ENCODE data around the gene TWSG1.
"Not testable (repeated sequence)": the region's sequence is repeated elsewhere in the genome, so short reads cannot be mapped to it uniquely, and the experiment has no call there.

The TWSG1 gene

GRCh38 chr18:9421096-9421900, 86.7 kb downstream of the TWSG1 start:
- Mint-ChIP-seq H3K27ac (no peak overlapping the region), H3K9me3 (no peaks in the 10 kb centered on the region), H3K4me1 (no peaks in the 10 kb centered on the region), H3K36me3 (no peaks in the 10 kb centered on the region), H3K27me3 (no peaks in the 10 kb centered on the region), H3K4me3 (no peak overlapping the region)
- no peak for ATAC-seq

GRCh38 chr18:9421901-9422327, 87.3 kb downstream of the TWSG1 start:
- no peaks in the 10 kb centered on the region for H3K9me3 Mint-ChIP-seq
- H3K27ac Mint-ChIP-seq: no peak overlapping the region
- no peak overlapping the region for H3K4me3 Mint-ChIP-seq
- ATAC-seq: no peak
- no peaks in the 10 kb centered on the region for H3K4me1 Mint-ChIP-seq
- H3K36me3 Mint-ChIP-seq: no peaks in the 10 kb centered on the region
- H3K27me3 Mint-ChIP-seq: no peaks in the 10 kb centered on the region

GRCh38 chr18:9422816-9423519, 88.4 kb downstream of the TWSG1 start:
- Mint-ChIP-seq H3K36me3 (no peaks in the 10 kb centered on the region), H3K4me3 (no peak overlapping the region), H3K27me3 (no peaks in the 10 kb centered on the region), H3K4me1 (no peaks in the 10 kb centered on the region), H3K27ac (no peak overlapping the region), H3K9me3 (no peaks in the 10 kb centered on the region)
- no peak for ATAC-seq

DNA sequence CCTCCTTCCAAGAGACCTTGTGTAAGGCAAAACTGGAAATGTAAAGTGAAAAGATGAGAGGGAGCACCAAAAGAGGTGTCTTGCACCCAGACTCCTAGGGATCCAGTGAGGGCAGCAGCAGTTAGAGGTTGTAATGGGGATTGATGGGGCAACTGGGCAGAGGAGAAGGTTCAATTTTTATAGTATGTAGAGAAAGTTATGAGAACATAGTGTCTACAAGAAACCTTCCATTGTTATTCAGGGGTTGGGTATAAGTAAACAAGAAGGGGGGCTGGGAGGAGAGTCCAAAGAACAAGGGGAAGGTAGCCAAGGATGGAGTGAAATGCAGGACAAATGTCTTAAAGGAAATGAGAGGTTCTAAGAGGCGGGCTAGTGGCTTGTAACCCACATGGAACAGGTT, 89.1 kb downstream of the TWSG1 start:
- ATAC-seq, H3K36me3 Mint-ChIP-seq, H3K4me3 Mint-ChIP-seq, H3K4me1 Mint-ChIP-seq, H3K27me3 Mint-ChIP-seq, H3K9me3 Mint-ChIP-seq, H3K27ac Mint-ChIP-seq: not testable (repeated sequence)

- ATAC-seq, H3K36me3 Mint-ChIP-seq, H3K4me3 Mint-ChIP-seq, H3K27ac Mint-ChIP-seq, H3K27me3 Mint-ChIP-seq, H3K4me1 Mint-ChIP-seq, H3K9me3 Mint-ChIP-seq: not testable (repeated sequence)
Measured at GRCh38 chr18:9424235-9424634, 89.7 kb downstream of the TWSG1 start.

- H3K4me1 Mint-ChIP-seq: no peaks in the 10 kb centered on the region
- H3K27ac Mint-ChIP-seq: no peak overlapping the region
- ATAC-seq: no peak
- H3K36me3 Mint-ChIP-seq: no peaks in the 10 kb centered on the region
- H3K27me3 Mint-ChIP-seq: no peaks in the 10 kb centered on the region
- no peak overlapping the region for H3K4me3 Mint-ChIP-seq
- H3K9me3 Mint-ChIP-seq: no peaks in the 10 kb centered on the region
Measured at GRCh38 chr18:9426753-9427152, 92.2 kb downstream of the TWSG1 start.

- H3K4me3 Mint-ChIP-seq: no peak overlapping the region
- ATAC-seq: no peak
Measured at GRCh38 chr18:9428301-9428706, 93.7 kb downstream of the TWSG1 start.

DNA sequence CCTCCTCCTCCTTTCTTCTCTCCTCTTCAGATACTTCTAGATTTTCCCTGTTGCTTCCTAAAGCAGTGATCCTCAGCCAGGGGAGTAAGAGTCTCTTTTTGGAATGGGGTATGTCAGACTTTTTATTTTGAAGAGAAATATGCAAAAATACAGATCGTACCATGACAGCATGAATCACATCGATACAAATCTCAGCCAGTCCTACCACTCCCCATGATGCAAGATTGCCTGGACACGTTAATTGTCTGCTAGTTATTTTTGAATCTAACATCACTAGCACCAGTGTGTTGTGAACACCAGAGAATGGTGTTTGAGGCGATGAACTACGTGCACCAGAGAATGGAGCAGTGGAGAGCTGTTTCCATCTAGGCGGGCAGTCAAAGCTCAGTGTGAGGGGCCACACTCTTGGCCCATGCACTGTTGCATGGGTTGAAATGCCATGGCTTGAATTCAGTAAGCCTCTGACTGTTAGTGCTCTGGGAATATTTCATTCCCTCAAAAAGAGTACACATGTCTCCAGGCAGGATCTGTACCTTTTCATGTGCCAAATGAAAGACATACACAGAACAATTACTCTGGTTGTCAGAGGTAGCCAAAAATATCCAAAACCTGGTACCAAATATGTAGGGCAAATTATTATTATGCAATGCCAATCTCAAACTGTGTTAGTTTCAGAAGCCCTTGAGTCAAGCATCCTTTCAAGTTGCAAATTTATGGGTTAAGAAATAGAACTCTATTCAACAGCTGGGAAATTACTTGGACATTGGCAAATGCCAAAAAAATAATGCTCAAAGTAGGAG, 94.5 kb downstream of the TWSG1 start:
- peaks cover 12% of the 10 kb centered on the region for H3K27me3 Mint-ChIP-seq
- no peak overlapping the region for H3K4me3 Mint-ChIP-seq
- no peak for ATAC-seq
- H3K36me3 Mint-ChIP-seq: no peaks in the 10 kb centered on the region
- H3K27ac Mint-ChIP-seq: no peak overlapping the region
- peaks cover 3% of the 10 kb centered on the region for H3K9me3 Mint-ChIP-seq
- H3K4me1 Mint-ChIP-seq: peaks cover 11% of the 10 kb centered on the region

More at GRCh38 chr18:9428301-9428706, 93.7 kb downstream of the TWSG1 start:
- Mint-ChIP-seq H3K36me3 (no peaks in the 10 kb centered on the region), H3K27me3 (peaks cover 4% of the 10 kb centered on the region), H3K4me1 (peaks cover 3% of the 10 kb centered on the region), H3K9me3 (peaks cover 1% of the 10 kb centered on the region), H3K27ac (no peak overlapping the region)

GRCh38 chr18:9429662-9429993, 95.1 kb downstream of the TWSG1 start:
- no peak for ATAC-seq
- peaks cover 18% of the 10 kb centered on the region for H3K27me3 Mint-ChIP-seq
- no peaks in the 10 kb centered on the region for H3K36me3 Mint-ChIP-seq
- no peak overlapping the region for H3K4me3 Mint-ChIP-seq
- H3K9me3 Mint-ChIP-seq: peaks cover 3% of the 10 kb centered on the region
- no peak overlapping the region for H3K27ac Mint-ChIP-seq
- H3K4me1 Mint-ChIP-seq: peaks cover 15% of the 10 kb centered on the region

- H3K4me3 Mint-ChIP-seq: not testable (repeated sequence)
Measured at GRCh38 chr18:9430315-9430714, 95.7 kb downstream of the TWSG1 start.

GRCh38 chr18:9431296-9431695, 96.7 kb downstream of the TWSG1 start:
- Mint-ChIP-seq H3K4me3 (no peak overlapping the region), H3K27ac (no peak overlapping the region), H3K4me1 (peaks cover 15% of the 10 kb centered on the region), H3K27me3 (peaks cover 18% of the 10 kb centered on the region), H3K9me3 (peaks cover 3% of the 10 kb centered on the region), H3K36me3 (no peaks in the 10 kb centered on the region)
- no peak for ATAC-seq

More at GRCh38 chr18:9430315-9430714, 95.7 kb downstream of the TWSG1 start:
- H3K36me3 Mint-ChIP-seq, ATAC-seq, H3K27ac Mint-ChIP-seq, H3K9me3 Mint-ChIP-seq: not testable (repeated sequence)
- Mint-ChIP-seq H3K27me3 (peaks cover 18% of the 10 kb centered on the region), H3K4me1 (peaks cover 15% of the 10 kb centered on the region)

DNA sequence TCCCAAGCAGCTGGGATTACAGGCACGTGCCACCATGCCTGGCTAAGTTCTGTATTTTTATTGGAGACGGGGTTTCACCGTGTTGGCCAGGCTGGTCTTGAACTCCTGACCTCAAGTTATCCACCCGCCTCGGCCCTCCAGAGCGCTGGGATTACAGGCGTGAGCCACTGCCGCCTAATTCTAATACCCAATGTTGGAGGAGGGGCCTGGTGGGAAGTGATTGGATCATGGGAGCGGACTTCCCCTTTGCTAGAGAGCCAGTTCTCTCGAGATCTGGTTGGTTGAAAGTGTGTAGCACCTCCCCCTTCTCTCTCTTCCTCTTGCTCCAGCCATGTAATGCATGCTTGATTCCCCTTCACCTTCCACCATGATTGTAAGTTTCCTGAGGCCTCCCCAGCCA, 98.5 kb downstream of the TWSG1 start:
- not testable (repeated sequence) for H3K27ac Mint-ChIP-seq, H3K36me3 Mint-ChIP-seq, H3K4me3 Mint-ChIP-seq, H3K9me3 Mint-ChIP-seq, ATAC-seq
- Mint-ChIP-seq H3K4me1 (peaks cover 15% of the 10 kb centered on the region), H3K27me3 (peaks cover 18% of the 10 kb centered on the region)

DNA sequence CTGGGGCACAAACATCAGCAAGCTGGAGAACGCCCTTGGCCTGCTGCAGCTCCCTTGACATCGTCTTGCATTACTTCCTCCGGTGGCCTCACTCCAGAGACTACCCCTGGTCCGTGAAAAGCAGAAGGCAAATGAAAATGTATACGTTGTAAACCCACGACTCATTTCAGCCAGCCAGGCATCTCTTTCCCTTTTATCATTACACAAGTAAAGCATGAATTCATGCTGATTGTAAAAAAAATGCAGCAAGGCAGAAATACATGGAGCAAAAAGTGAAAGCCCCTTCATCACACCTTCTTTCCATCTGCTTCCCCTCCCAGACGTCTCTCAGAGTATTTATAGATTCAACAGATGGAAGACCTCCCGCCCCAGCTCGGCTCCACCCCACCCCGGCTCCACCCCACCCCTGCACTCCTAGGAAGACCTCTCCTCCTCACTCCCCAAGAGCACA, 99.1 kb downstream of the TWSG1 start:
- H3K4me1 Mint-ChIP-seq: peaks cover 15% of the 10 kb centered on the region
- no peak overlapping the region for H3K27ac Mint-ChIP-seq
- H3K27me3 Mint-ChIP-seq: peaks cover 18% of the 10 kb centered on the region
- peaks cover 3% of the 10 kb centered on the region for H3K9me3 Mint-ChIP-seq
- no peak for ATAC-seq
- no peak overlapping the region for H3K4me3 Mint-ChIP-seq
- H3K36me3 Mint-ChIP-seq: no peaks in the 10 kb centered on the region

DNA sequence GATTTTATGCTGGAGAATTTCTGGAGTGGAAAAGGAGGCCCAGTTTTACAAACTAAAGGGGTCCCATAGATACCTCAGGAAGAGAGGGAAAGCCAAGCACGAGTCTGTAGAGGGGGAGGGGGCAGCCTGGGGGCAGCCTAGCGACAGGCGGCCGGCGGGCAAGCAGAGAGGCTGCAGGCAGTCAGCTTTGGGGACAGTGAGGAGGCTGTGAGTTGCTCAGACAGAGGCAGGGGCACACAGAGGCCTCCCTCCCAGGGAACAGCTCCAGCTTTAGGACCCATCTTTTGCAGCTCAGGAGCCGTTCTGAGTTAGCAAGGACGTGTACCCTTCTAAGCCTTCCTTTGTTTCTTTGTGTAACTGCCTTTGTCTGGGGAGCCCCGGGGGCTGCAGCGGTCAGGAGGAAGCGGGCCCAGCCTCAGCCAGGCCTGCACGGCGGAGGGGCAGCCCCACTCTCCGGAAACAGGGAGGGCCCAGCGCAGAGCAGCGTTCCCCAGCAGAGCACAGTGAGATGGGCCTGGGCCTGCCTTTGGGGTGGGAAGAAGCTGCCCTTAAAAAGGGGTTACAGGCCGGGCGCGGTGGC, 99.6 kb downstream of the TWSG1 start:
- no peaks in the 10 kb centered on the region for H3K36me3 Mint-ChIP-seq
- H3K9me3 Mint-ChIP-seq: peaks cover 3% of the 10 kb centered on the region
- peaks cover 18% of the 10 kb centered on the region for H3K27me3 Mint-ChIP-seq
- peaks cover 15% of the 10 kb centered on the region for H3K4me1 Mint-ChIP-seq
- no peak overlapping the region for H3K27ac Mint-ChIP-seq
- no peak overlapping the region for H3K4me3 Mint-ChIP-seq
- ATAC-seq: no peak

- H3K4me3 Mint-ChIP-seq: no peak overlapping the region
- no peak for ATAC-seq
- peaks cover 15% of the 10 kb centered on the region for H3K4me1 Mint-ChIP-seq
- no peak overlapping the region for H3K27ac Mint-ChIP-seq
- H3K9me3 Mint-ChIP-seq: peaks cover 3% of the 10 kb centered on the region
- H3K36me3 Mint-ChIP-seq: no peaks in the 10 kb centered on the region
- peaks cover 18% of the 10 kb centered on the region for H3K27me3 Mint-ChIP-seq
Measured at GRCh38 chr18:9435041-9435440, 100.5 kb downstream of the TWSG1 start.
